NCI-H1105 (cell line): Measurements from ENCODE around the gene MAP2K3.

Source experiments
- DNase-seq: peaks from one replicate; lab custom pipeline; 2025; lab: John Stamatoyannopoulos, UW

Gene MAP2K3

GRCh38 chr17:21252796-21253645, 31.5 kb upstream of the MAP2K3 start, which contains the start of gene NATD1:
Gene NATD1 (minus strand): TSS chr17:21253410. CDS start chr17:21253264, 146 bp downstream.
- peak; percentile 85 for DNase-seq

- DNase-seq = no peak
Observed at GRCh38 chr17:21253646-21254441, 30.7 kb upstream of the MAP2K3 start.

- no peak for DNase-seq
Observed at GRCh38 chr17:21258593-21258992, 25.9 kb upstream of the MAP2K3 start.

GRCh38 chr17:21262259-21262993, 22.1 kb upstream of the MAP2K3 start:
- no peak for DNase-seq

- DNase-seq = no peak
Observed at GRCh38 chr17:21263376-21263775, 21.1 kb upstream of the MAP2K3 start.

- no peak for DNase-seq
Observed at GRCh38 chr17:21268596-21269188, 15.8 kb upstream of the MAP2K3 start.

GRCh38 chr17:21269394-21269793, 15.1 kb upstream of the MAP2K3 start:
- no peak for DNase-seq

GRCh38 chr17:21271454-21272183, 12.9 kb upstream of the MAP2K3 start:
- no peak for DNase-seq

- DNase-seq = no peak
Observed at GRCh38 chr17:21272250-21272649, 12.3 kb upstream of the MAP2K3 start.

GRCh38 chr17:21272881-21273792, 11.4 kb upstream of the MAP2K3 start:
- no peak for DNase-seq

- DNase-seq = peak; percentile 31
Observed at GRCh38 chr17:21275047-21275578, 9.4 kb upstream of the MAP2K3 start.

- peak; percentile 85 for DNase-seq
Observed at GRCh38 chr17:21275579-21276263, 8.8 kb upstream of the MAP2K3 start.

GRCh38 chr17:21276264-21276588, 8.3 kb upstream of the MAP2K3 start:
- no peak for DNase-seq

GRCh38 chr17:21277332-21277731, 7.2 kb upstream of the MAP2K3 start:
- no peak for DNase-seq

- DNase-seq = no peak
Observed at GRCh38 chr17:21278450-21279197, 5.9 kb upstream of the MAP2K3 start.

GRCh38 chr17:21279198-21279535, 5.3 kb upstream of the MAP2K3 start:
- DNase-seq = no peak

- no peak for DNase-seq
Observed at GRCh38 chr17:21279582-21279981, 4.9 kb upstream of the MAP2K3 start.

GRCh38 chr17:21280081-21280518, 4.4 kb upstream of the MAP2K3 start:
- peak; percentile 74 for DNase-seq

GRCh38 chr17:21282231-21282630, 2.3 kb upstream of the MAP2K3 start:
- no peak for DNase-seq
